Panc1 (cell line): Measurements from ENCODE around the gene JAML. TPM values are rescaled to one million over a fixed set of nuclear protein-coding genes. Genes with fewer than 3 reads are reported as not detected.

Experiments used
- ATAC-seq: fragments of 200-7000 bp; cut with Tn5 transposase; 2 replicates; pipeline ENCODE4 v1.9.1; 2020; ENCODE audit warnings: mild to moderate bottlenecking, moderate library complexity
- BruUV-seq: library from RNA; stranded (reverse); fragments of 400-500 nt; replicated peaks from 2 replicates; lab custom pipeline; 2021; lab: Mats Ljungman, UMichigan
- CTCF ChIA-PET: fragments of 300-600 bp; sonication (Branson Sonifier 250); formaldehyde crosslinking; loops from one replicate; lab custom pipeline; 2022; ENCODE audit warnings: antibody characterized with exemption; lab: Charles Lee
- POLR2A ChIA-PET: fragments of 300-600 bp; sonication (Branson Sonifier 250); formaldehyde crosslinking; loops from one replicate; lab custom pipeline; 2022; ENCODE audit warnings: antibody characterized with exemption; lab: Charles Lee
- DNase-seq: peaks from one replicate; pipeline ENCODE4 v3.0.0-alpha.2; 2010; ENCODE audit warnings: low read depth, low spot score
- H3K27ac ChIP-seq: 2 replicates; pipeline ENCODE4 v1.5.1; 2011; ENCODE audit warnings: mild to moderate bottlenecking, low read length, inconsistent platforms
- H3K27me3 ChIP-seq: fragments of 200-500 bp; sonication (Bioruptor generic); 2 replicates; pipeline ENCODE4 v1.6.0; 2014; ENCODE audit warnings: low read length, inconsistent platforms; ENCODE audit not compliant: control insufficient read depth, insufficient read depth
- H3K36me3 ChIP-seq: fragments of 200-500 bp; sonication (Bioruptor generic); 2 replicates; pipeline ENCODE4 v1.5.1; 2014; ENCODE audit warnings: inconsistent platforms, mild to moderate bottlenecking, low read length, moderate library complexity; ENCODE audit not compliant: control insufficient read depth, insufficient read depth
- H3K4me1 ChIP-seq: 2 replicates; pipeline ENCODE4 v1.5.1; 2011; ENCODE audit warnings: inconsistent platforms, mild to moderate bottlenecking, low read length, moderate library complexity; ENCODE audit not compliant: control insufficient read depth, insufficient read depth
- H3K4me3 ChIP-seq, 2 experiments: 2 replicates each; pipeline ENCODE4 v1.5.1; 2011 to 2012; ENCODE audit warnings: low read depth in 2 of 2, low read length in 2 of 2, mild to moderate bottlenecking in 2 of 2, inconsistent platforms in 1 of 2, moderate library complexity in 1 of 2
- H3K9me3 ChIP-seq: fragments of 200-500 bp; sonication (Bioruptor generic); 2 replicates; pipeline ENCODE4 v1.5.1; 2014; ENCODE audit warnings: low read depth, mild to moderate bottlenecking, inconsistent platforms, low read length, moderate library complexity; ENCODE audit not compliant: control insufficient read depth, insufficient read depth
- CTCF ChIP-seq: fragments of 450-650 bp; IDR thresholded peaks from 2 replicates; pipeline ENCODE4 v1.5.1; 2017; ENCODE audit warnings: mild to moderate bottlenecking
- POLR2AphosphoS5 ChIP-seq: IDR thresholded peaks from 2 replicates; pipeline ENCODE4 v1.6.1; 2012; ENCODE audit warnings: mild to moderate bottlenecking, low read depth, low read length, moderate library complexity
- REST ChIP-seq, 2 experiments: IDR thresholded peaks; 2 replicates each; pipeline ENCODE4 v1.6.1; 2011 to 2012; ENCODE audit warnings: low read depth in 2 of 2, control low read depth in 1 of 2, low read length in 1 of 2, mild to moderate bottlenecking in 1 of 2, moderate library complexity in 1 of 2; ENCODE audit not compliant: insufficient read depth in 1 of 2
- SIN3A ChIP-seq: IDR thresholded peaks from 2 replicates; pipeline ENCODE4 v1.6.1; 2012; ENCODE audit warnings: low read depth, mild to moderate bottlenecking, low read length, moderate library complexity, borderline replicate concordance; ENCODE audit not compliant: insufficient read depth
- TCF7L2 ChIP-seq: IDR thresholded peaks from 2 replicates; pipeline ENCODE4 v1.6.1; 2011; ENCODE audit warnings: mild to moderate bottlenecking, low read depth, low read length, inconsistent platforms
- in situ Hi-C: cut with HindIII; loops from 2 replicates; pipeline ENCODE4 v1.10.0; 2016; ENCODE audit warnings: low sequenced_read_pairs, low pct_unique_long_range_greater_than_20kb
- intact Hi-C: fragments of 100-400 bp; cut with micrococcal nuclease; formaldehyde crosslinking; loops from one replicate; pipeline ENCODE4 v1.10.0; 2022; ENCODE audit not compliant: unreplicated experiment
- total RNA-seq: library from RNA; stranded (reverse); gene quantifications from one replicate; pipeline ENCODE4 v1.2.1, GENCODE V29; 2021; ENCODE audit not compliant: unreplicated experiment

Gene JAML
- total RNA-seq, 1 experiment from 2014 or later: 0.39 TPM

GRCh38 chr11:118232659-118233058, 7.8 kb upstream of the JAML start:
- ChIA-PET CTCF (no interaction called here), POLR2A (no interaction called here)
- DNase-seq: no peak
- no TSS peak for BruUV-seq
- Histone ChIP-seq H3K36me3 (no peaks in the 10 kb centered on the region), H3K4me1 (no peaks in the 10 kb centered on the region), H3K27ac (no peak overlapping the region), H3K9me3 (no peaks in the 10 kb centered on the region), H3K4me3 (no peak overlapping the region), H3K27me3 (peaks cover 10% of the 10 kb centered on the region)
- in situ Hi-C loops (no loop called here), intact Hi-C loops (no loop called here)
- TF ChIP-seq SIN3A: no peak
- TF ChIP-seq CTCF: no peak
- TF ChIP-seq REST (IDR thresholded peaks at IDR 0.05; ENCODE audit: insufficient read depth in 1 of 2, low read depth in 2 of 2, low read length in 1 of 2): no peak
- no peak for TF ChIP-seq TCF7L2
- no peak for TF ChIP-seq POLR2AphosphoS5
- ATAC-seq: no peak

GRCh38 chr11:118231461-118231860, 6.7 kb upstream of the JAML start:
- CTCF ChIA-PET: no interaction called here
- BruUV-seq: no TSS peak
- in situ Hi-C loops (no loop called here), intact Hi-C loops (no loop called here)
- ATAC-seq: no peak
- DNase-seq: no peak
- no peak overlapping the region for H3K27ac ChIP-seq
- H3K9me3 ChIP-seq: no peaks in the 10 kb centered on the region
- H3K4me1 ChIP-seq: no peaks in the 10 kb centered on the region
- no peak for TF ChIP-seq POLR2AphosphoS5
- no peak for TF ChIP-seq REST (IDR thresholded peaks at IDR 0.05; ENCODE audit: insufficient read depth in 1 of 2, low read depth in 2 of 2, low read length in 1 of 2)
- TF ChIP-seq TCF7L2: no peak
- no peak for TF ChIP-seq CTCF
- TF ChIP-seq SIN3A: no peak
- no peaks in the 10 kb centered on the region for H3K36me3 ChIP-seq
- H3K27me3 ChIP-seq: peaks cover 13% of the 10 kb centered on the region
- no peak overlapping the region for H3K4me3 ChIP-seq
- POLR2A ChIA-PET: no interaction called here
